Measurements from ENCODE around the gene BMP8B. TPM values are rescaled to one million over a fixed set of nuclear protein-coding genes. Genes with fewer than 3 reads are reported as not detected.

BMP8B gene
- total RNA-seq, 1 donor from 2014 or later: 0.10 TPM

DNA sequence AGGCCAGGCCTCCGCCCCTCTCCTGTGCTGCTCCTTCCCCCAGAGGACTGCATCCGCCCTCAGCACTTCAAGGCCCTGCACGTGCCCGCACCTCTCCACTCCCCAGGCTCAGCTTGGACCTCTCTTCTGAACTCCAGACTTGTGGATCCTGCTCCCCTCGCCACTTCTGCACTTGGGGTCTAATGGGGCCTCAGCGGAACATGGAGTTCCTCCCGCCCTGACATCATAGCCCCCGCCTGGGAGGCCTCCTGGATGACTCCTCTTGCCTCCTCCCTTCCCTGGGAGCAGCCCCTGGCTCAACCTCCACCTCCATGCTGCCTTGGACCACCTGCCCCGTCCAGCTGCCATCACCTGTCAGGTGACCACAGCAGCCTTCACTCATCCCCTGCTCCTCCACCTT is 27.6 kb downstream of the BMP8B start:
- no peak for DNase-seq (ENCODE audit: low spot score)

DNA sequence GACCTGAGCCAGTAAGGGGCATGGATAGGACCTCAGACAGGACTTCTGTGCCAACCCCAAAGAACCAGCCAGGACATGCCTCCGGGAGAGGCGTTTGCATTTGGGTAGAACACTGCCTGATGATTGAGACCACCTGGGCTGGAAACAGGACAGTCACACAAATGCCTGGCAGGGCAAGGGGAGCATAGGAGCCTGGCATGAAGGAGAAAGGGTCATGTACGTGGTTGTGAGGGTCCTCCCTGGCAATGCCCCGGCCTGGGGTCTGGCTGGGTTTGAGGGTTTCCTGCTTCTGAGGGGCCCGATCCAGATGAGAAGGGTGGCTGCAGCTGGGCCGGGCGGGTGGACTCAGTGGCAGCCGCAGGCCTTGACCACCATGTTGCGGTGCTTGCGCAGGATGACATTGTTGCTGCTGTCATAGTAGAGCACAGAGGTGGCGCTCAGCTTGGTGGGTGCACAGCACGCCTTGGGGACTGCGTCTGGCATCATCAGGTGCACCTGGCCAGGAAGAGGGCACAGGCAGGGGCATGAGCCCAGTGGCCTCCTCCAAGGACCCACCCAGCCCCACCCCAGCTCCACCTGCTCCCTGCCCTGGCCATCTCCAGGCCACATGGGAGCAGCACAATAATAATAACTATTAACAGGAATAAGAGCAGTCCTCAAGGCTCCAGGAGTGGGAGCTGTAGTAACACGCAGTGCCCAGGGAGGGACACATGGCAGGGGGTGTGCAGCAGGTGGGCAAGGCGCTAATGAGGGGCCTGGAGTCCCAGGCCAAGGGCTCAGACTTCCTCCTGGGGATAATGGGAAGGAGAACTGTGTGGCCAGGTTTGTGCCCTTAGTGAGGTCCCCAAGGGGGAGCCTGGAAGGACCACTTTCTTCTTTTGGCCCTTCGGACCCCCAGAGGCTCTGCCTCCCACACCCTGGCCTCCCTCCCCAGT is 28.3 kb downstream of the BMP8B start:
- ATAC-seq: no peak
- no peak for DNase-seq (ENCODE audit: low spot score)

More for the DNA sequence above, 27.6 kb downstream of the BMP8B start:
- ATAC-seq: no peak

DNA sequence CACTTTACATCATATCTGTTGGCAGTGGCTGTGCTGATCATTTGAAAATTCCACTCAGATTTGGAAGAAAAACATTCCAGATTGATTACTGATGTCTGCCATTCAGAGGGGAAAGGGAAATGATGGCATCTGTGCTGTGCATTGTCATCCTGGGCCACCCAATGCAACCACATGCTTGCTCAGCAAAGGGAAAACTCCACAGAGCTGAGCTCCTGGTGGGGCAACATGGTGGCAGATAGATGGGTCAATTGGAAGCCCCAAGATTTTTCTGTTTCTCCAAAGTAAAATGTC is 29.3 kb downstream of the BMP8B start:
- ATAC-seq (no peak), DNase-seq (ENCODE audit: low spot score) (no peak)

DNA sequence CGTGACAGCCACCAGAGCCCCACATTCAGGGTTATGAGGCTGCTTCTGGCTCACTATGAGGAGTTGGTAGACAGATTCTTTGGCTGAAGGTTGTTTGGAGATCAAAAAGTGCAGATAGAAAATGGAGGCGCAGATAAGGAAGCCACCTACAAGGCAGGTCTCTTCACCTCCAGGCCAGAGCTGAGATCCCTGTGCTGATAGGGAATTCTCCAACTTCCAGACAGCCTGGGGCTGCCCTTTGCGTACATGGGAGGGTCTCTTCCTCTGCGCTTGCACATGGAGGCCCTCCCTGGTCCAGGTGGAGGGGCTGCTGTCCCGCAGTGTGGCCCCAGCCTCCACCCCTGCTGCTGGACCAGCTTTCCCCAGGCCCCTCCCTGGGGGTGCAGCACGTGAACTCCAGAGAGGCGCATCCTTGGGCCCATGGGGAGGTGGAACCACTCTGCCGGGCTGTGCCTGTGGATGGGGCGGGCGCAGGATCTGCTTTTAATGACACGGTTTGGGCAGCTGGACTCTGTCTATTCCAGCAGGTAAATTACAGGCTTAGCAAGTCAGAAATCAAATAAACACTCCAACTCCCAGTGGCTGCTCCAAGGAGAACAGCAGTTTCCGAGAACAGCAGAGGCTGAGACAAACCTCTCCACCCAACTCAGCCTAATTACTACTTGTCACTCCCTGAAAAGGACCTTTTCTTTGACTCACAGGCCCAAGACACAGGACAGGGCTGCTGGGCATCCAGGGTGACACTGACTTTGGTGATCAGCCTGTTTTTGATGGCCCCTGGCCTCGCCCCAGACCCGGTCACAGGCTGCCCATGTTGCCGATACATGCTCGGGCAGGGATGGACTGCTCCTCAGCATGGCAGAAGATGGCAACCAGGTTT is 29.9 kb downstream of the BMP8B start:
- DNase-seq (ENCODE audit: low spot score): no peak
- ATAC-seq: no peak

DNA sequence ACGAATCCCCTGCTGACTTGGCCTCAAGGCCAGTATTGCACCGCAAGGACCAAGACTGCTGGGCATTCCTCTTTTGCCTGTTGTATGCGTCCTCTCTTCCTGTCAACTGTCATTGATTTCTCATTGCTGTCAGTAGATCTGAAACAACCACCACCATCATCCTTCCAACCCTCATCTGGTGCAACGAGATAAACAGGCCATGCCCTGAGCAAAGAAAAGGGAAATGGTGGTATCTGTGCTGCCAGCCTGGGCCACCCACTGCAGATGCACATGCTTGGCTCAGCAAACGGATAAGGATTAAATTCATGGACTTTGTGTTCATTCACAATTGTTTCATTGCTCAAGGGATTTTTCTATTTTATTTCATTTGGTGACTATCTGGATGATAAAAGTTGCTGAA is 31.2 kb downstream of the BMP8B start:
- DNase-seq (ENCODE audit: low spot score): no peak

DNA sequence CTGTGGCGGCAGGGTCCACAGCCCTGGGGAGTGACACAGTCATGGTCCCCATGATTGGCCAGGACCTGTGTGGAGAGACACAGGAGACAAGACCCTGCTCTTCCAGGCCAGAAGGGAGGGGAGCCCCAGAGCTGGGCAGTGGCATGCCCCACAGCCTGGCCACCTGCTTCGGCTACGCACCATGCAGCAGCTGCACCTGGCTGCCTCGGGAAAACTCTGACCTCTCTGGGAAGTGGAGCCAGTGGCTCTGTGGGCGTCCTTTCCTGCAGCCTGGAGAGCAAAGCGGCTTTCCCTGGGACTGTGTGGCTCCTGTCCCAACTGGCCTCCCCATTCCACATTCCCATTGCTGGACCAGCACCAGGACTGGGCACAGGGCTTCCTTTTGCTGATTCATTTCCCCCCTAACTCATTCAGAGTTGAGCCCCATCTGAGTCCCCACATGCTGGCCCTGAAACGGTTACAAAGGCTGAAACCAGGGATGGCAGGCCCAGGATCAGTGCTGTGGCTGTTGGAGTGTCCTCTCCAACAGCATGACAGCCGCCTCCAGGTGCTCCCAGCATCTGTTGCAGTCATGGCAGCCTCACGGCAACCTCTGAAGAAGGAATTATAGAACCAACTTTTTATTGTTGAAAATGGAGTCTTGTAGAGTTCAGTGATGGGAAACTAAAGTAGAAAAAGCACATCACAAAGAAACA is 32.6 kb downstream of the BMP8B start:
- DNase-seq (ENCODE audit: low spot score): no peak
- no peak for ATAC-seq

More for the DNA sequence above, 31.2 kb downstream of the BMP8B start:
- ATAC-seq: no peak

DNA sequence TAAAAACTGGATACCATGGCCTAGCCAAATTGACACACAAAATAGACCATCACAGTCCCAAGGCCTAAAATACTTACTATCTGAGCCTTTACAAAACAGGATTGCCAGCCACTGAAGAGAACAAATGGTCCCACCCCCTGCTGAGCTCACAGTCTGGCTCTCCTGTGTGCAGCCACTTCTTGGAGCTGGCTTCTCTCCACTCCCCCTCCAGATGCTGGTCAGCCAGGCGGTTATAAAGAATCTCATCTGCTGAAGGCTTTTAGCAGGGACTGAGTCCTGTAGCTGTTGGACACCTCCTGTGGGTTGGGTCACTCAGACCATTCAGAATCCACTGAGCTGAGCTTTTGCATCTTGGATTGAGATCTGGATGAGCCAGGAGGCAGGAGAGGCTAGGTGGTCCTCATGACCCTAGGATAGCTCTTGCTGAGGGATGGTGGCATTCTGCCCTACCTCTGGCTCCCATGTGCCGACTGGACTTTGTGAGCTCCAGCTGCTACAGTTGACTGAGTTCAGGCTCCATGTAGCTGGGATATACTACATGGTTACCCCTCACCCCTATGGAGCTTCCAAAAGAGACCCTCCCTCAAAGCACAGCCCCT is 33.7 kb downstream of the BMP8B start:
- DNase-seq (ENCODE audit: low spot score): peak; percentile 6
- ATAC-seq: no peak

DNA sequence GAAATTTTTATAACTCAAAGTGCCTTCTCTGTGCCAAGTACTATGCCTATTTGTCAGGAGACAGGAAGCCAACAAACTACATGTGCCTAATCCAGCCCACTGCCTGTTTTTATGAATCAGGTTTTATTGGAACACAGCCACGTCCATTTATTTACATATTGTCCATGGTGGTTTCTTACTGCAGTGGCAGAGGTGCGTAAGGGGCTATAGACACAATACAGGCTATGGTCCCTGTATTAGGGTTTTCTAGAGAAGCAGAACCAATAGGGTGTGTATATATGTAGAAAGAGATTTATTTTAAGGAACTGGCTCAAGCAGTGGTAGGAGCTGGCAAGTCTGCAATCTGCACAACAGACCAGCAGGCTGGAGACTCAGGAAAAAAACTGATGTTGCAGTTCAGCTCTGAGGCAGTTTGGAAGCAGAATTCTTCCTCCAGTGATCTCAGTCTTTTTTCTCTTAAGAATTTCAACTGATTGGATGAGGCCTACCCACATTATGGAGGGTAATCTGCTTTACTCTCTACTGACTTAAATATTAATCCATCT is 34.6 kb downstream of the BMP8B start:
- DNase-seq (ENCODE audit: low spot score) (peak; percentile 4), ATAC-seq (no peak)

DNA sequence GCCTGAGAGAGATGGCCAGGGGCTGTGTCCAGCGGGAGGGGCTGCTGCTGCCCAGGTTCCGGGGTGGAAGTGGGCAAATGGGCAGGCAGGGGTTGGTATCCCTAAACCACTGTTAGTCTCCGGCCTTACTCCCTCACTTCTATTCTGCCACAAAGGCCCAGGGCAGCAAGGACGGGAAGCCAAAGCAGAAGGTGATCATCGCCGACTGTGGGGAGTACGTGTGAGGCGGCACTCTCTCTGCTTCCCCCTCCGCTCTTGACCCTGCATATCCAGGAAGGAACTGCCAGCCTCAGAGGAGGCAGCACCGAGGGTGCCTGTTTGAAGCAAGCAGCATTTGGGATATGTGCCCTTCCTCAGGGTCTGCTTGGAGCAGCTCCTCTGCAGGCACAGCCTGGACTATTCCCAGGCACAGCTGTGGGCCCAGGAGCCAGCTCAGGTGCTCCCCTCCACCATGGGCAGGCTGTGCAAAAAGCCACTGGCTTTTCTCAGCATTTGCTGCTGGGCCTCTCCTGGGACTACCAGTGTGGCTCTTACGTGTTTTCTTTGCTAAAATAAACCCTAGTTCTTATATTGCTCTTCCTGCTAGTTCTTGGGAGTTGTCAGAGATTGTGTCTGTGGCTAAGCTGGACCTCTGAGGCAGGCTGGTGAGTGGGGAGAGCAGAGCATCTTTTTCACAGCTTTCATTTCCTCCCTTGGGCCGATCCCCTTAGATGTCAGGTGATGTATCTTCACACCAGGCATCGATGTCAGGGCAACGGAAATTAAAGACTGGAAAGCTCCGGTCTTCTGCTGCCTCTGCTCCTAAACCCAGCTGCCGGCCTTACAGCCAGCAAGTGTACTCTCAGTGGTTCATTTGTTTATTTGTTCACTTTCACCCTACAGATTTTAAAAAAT is 35.3 kb downstream of the BMP8B start:
- ATAC-seq (no peak), DNase-seq (ENCODE audit: low spot score) (peak; percentile 29)

DNA sequence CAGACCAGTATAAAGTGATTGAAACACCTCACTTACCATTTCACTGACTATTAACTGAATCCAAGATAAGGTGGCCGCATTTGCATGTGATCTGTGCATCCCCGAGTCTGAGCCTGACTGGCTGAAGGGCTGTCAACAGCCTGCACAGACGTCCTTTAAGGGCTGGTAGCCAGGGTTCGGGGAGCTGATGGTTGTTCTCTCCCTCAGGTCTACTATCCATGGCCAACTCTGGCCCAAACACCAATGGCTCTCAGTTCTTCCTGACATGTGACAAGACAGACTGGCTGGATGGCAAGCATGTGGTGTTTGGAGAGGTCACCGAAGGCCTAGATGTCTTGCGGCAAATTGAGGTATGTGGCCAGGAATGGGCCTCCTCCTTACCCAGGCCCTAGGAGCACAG is 36.0 kb downstream of the BMP8B start:
- DNase-seq (ENCODE audit: low spot score): no peak
- no peak for ATAC-seq

DNA sequence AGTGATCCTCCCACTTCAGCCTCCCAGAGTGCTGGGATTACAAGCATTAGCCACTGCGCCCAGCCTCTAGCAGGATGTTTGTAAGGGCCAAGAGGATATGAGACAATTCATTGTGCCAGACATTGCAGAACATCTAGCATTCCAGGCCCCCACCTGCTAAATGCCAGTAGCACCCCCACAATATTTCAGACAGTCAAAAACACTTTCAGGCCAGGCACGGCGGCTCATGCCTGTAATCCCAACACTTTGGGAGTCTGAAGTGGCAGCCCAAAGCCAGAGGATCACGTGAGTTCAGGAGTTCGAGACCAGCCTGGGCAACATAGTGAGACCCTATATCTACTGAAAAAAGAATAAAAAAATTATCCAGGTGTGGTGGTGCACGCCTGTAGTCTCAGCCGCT is 37.1 kb downstream of the BMP8B start:
- peak; percentile 14 for DNase-seq (ENCODE audit: low spot score)
- ATAC-seq: no peak

DNA sequence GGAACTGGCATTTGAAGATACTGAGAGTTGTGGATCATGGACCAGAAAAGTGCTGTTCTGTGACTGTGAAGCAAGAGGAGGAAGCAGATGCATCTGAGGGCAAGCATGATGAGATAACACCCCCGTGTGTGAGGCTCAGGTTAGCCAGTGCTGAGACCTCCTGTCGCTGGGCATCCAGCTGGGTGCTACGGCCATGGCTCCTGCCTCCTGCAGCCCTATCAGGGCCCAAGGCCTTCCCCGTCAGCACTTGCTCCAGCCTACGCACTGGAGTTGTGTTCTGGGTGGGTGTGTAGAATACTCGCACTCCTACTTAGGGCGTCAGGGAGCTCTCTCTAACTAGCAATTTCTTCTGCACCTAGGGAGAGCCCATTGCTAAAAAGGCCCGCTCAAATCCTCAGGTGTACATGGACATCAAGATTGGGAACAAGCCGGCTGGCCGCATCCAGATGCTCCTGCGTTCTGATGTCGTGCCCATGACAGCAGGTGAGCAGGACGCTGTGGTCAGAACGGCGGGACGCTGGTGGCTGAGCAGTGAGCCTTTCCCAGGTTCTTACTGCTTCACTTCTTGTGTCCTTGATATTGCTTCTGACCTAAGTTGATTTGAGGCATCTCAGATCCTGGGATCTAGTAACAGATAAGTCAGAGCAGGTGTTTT is 43.5 kb downstream of the BMP8B start:
- ATAC-seq (no peak), DNase-seq (ENCODE audit: low spot score) (peak; percentile 27)

DNA sequence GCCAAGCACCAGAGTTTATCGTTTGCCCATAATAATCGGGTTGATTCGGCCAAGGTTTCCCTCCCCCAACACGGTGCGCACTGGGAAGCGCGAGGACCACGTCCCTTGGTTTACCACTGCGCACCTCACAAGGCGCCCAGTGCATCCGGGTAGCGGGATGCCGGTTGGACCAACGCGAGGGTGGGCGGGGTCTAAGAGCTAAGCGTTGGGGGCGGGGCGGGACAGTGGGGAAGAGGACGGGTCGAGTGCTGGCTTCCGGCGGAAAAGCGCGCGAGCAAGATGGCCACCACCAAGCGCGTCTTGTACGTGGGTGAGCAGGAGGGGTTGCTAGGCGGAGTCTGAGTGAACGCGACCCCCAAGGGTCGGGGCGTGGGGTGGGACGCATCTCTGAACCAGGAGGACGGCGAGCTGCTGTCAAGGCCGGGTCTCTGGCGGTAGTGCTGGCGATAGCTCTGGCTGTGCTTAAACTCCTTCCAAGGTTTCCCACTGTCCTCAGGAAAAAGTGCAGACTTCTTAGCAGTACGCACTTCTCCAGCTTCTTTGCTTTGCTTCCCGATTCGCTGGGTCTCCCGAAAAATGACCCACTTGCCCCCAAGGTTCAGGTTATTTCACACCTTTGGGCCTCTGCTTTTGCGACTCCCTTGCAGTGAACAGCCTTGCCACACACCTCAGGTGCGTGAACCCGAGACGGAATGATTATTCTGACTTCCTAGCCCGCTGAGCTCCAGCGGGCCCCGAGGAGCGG is 49.9 kb downstream of the BMP8B start, which contains the start of gene PPIE:
Gene PPIE, plus strand, starts transcription at position 261 of the 745 bp plus-strand sequence. Its CDS starts 19 bp downstream, at position 280.
- DNase-seq (ENCODE audit: low spot score) (peak; percentile 92), ATAC-seq (peak; percentile 99)

DNA sequence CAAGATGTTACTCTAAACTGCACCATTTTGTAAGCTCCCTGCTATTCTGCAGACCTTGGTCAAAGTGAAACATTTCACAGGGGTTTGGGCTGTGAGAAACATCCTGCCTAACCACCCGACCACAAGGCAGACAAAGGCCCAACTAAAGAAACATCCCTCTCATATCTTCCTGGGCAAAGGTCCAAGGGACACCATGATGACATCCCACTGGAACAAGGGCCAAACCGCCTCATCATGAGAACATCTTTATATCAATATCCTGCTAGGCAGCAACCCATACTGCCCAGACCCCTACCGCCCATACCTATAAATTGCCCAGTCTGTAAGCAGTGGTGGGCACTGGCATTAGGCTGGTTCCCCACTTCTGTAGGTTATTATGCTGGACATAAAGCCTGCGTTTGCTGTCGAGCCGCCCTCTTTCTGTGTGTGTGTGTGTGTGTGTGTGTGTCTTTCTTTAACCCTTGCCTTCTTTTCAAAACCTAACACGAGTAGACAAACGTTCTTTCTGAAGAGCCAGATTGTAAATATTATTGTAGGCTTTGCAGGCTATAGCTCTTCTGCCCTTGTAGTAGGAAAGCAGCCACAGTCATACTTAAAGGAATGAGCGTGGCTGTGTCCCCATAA is 51.0 kb downstream of the BMP8B start:
- DNase-seq (ENCODE audit: low spot score): peak; percentile 37
- no peak for ATAC-seq

DNA sequence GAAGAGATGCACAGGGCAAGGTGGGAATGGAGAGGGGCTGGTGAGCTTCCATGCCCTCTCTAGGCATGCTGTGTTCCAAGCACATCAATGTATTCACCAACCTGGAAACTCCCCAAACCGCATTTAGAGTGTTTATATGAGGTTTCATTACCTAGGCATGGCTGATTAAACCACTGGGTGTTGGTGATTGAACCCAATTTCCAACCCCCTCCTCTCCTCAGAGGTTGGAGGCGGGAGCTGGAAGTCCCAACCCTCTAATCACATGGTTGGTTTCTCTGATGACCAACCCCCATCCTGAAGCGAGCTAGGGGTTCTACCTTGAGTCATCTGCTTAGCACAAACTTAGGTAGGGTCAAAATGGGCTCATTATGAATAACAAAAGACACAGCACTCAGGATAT is 52.9 kb downstream of the BMP8B start:
- ATAC-seq: no peak
- no peak for DNase-seq (ENCODE audit: low spot score)

DNA sequence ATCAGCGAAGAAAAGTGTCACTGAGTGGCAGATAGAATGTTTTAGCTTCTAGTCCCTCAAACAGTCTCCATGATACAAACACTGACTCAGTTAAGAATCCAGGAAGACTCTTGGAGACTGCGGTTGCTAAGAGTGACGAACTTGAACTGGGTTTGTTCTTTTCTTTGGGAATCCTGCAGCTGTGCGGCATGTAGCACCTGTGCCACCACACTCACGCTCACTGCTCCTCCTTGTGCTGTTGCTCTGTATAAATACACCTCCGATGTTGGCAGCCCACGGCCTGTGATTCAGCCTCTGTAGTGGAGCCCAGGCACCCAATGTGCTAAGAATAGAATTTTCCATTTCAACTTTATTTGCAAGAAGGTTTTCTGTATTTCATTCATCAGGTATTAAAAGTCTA is 55.5 kb downstream of the BMP8B start:
- ATAC-seq (no peak), DNase-seq (ENCODE audit: low spot score) (peak; percentile 7)

DNA sequence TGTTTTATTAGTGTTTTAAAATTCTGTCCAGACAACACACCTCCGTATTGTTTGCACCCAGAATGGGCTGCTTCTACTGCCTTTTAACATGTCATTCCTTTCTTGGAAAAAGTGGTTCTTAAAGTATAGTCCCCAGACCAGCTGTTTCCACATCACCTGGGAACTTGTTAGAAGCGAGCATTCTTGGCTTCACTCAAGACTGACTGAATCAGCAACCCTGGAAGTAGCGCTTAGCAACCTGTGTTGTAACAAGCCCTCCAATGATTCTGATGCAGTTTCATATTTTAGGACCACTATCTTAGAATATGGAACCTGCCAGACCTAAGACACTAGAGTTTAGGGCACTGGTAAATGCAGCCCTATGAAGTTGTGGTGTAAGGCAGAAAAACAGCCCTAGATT is 55.9 kb downstream of the BMP8B start:
- ATAC-seq: no peak
- DNase-seq (ENCODE audit: low spot score): no peak

DNA sequence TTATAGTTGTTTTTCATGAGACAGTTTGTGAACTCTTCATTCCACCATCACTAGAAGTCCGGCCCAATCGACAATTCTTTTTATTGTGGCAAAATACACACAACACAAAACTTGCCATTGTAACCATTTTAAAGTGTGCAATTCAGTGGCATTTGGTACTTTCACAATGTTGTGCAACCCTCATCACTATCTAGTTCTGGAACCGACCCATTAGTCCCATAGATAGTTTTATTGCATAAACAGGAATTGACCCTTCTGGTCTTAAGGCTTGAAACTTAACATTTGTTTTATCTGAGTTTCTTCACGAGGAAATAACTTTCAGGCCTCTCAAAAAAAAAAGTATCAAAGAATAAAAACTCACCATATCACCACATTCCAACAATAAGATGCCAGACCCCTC is 58.8 kb downstream of the BMP8B start:
- DNase-seq (ENCODE audit: low spot score): no peak
- ATAC-seq: no peak

Data from left lobe of liver (tissue), 2 donors.